K562 (cell line): ENCODE data around the gene MARCO. TPM values are rescaled to one million over a fixed set of nuclear protein-coding genes. Genes with fewer than 3 reads are reported as not detected.

Experiments
- ATAC-seq: fragments of 200-7000 bp; cut with Tn5 transposase; 3 replicates; pipeline ENCODE4 v1.9.1; 2020; ENCODE audit warnings: moderate library complexity
- BruUV-seq: library from RNA; stranded (reverse); fragments of 400-500 nt; replicated peaks from 2 replicates; lab custom pipeline; 2021; lab: Mats Ljungman, UMichigan
- CTCF ChIA-PET: fragments of 300-600 bp; formaldehyde crosslinking; extraction: SDS; loops from one replicate; lab custom pipeline; 2021; ENCODE audit warnings: low intra/inter-chr PET ratio; lab: Yijun Ruan, JAX
- POLR2A ChIA-PET: fragments of 300-600, 350-650 bp; sonication (Branson Sonifier 250); formaldehyde crosslinking; extraction: SDS; loops from one replicate; lab custom pipeline; 2021; ENCODE audit warnings: antibody characterized with exemption, inconsistent platforms; lab: Yijun Ruan, JAX
- DNase-seq, 4 experiments: peaks; one replicate each; pipeline versions ENCODE4 v3.0.0 to v3.0.0-alpha.2; 2011 to 2018; ENCODE audit warnings: low spot score in 3 of 4, mixed read lengths in 3 of 4; ENCODE audit errors: extremely low read depth in 1 of 4
- FAIRE-seq: peaks from 2 replicates; lab custom pipeline; 2011; peaks lifted over from hg19 to GRCh38; lab: Jason Lieb, UNC
- H2AFZ ChIP-seq: 2 replicates; pipeline ENCODE4 v1.6.0; 2011; ENCODE audit warnings: low read depth, low read length, control low read depth, inconsistent platforms
- H3K27ac ChIP-seq: fragments of 200-600 bp; 3 replicates; pipeline ENCODE4 v1.8.0; 2011; ENCODE audit warnings: low read depth, mild to moderate bottlenecking, control low read depth, inconsistent platforms, low read length, moderate library complexity, mixed read lengths; ENCODE audit errors: extremely low read depth
- H3K27me3 ChIP-seq, 2 experiments: fragments of 300-600 bp in 1 of 2; 2 replicates in 1 of 2; 3 replicates in 1 of 2; pipeline versions ENCODE4 v1.6.0 to v1.8.0; 2011; ENCODE audit warnings: inconsistent platforms in 2 of 2, low read length in 2 of 2, mild to moderate bottlenecking in 1 of 2, mixed read lengths in 1 of 2, moderate library complexity in 1 of 2; ENCODE audit not compliant: control insufficient read depth in 2 of 2, insufficient read depth in 2 of 2
- H3K36me3 ChIP-seq: fragments of 300-600 bp; 3 replicates; pipeline ENCODE4 v1.8.0; 2011; ENCODE audit warnings: mild to moderate bottlenecking, low read length, inconsistent platforms; ENCODE audit not compliant: control insufficient read depth, insufficient read depth
- H3K4me1 ChIP-seq, 2 experiments: fragments of 200-600 bp in 1 of 2; replicated peaks in 1 of 2; 2 replicates in 1 of 2; 3 replicates in 1 of 2; pipeline versions ENCODE4 v1.5.1 to v1.8.0; 2011; ENCODE audit warnings: inconsistent platforms in 2 of 2, low read length in 2 of 2, mild to moderate bottlenecking in 1 of 2, mixed read lengths in 1 of 2, moderate library complexity in 1 of 2; ENCODE audit not compliant: control insufficient read depth in 2 of 2, insufficient read depth in 2 of 2
- H3K4me2 ChIP-seq: 2 replicates; pipeline ENCODE4 v1.6.1; 2011; ENCODE audit warnings: low read length, control low read depth, inconsistent platforms, mixed read lengths; ENCODE audit not compliant: insufficient read depth
- H3K4me3 ChIP-seq: fragments of 200-600 bp; sonication (generic), shearing (Covaris generic); 2 replicates; pipeline ENCODE4 v1.5.1; 2016; ENCODE audit warnings: control low read depth, inconsistent platforms
- H3K79me2 ChIP-seq: fragments of 200-600 bp; 3 replicates; pipeline ENCODE4 v1.8.0; 2011; ENCODE audit warnings: low read length, inconsistent platforms; ENCODE audit not compliant: control insufficient read depth, insufficient read depth
- H3K9ac ChIP-seq, 2 experiments: 2 replicates each; pipeline versions ENCODE4 v1.6.0 to v1.6.1; 2011; ENCODE audit warnings: low read depth in 2 of 2, low read length in 2 of 2, control low read depth in 1 of 2, inconsistent platforms in 1 of 2, mild to moderate bottlenecking in 1 of 2, mixed read lengths in 1 of 2; ENCODE audit not compliant: insufficient read depth in 1 of 2
- H3K9me1 ChIP-seq: one replicate; pipeline ENCODE4 v1.6.0; 2011; ENCODE audit warnings: inconsistent platforms, mild to moderate bottlenecking, low read length, moderate library complexity; ENCODE audit not compliant: control insufficient read depth, insufficient read depth
- H3K9me3 ChIP-seq: replicated peaks from 2 replicates; pipeline ENCODE4 v1.5.1; 2011; ENCODE audit warnings: low read depth, low read length, inconsistent platforms; ENCODE audit not compliant: control insufficient read depth, insufficient read depth
- H4K20me1 ChIP-seq: replicated peaks from 2 replicates; pipeline ENCODE4 v1.6.1; 2011; ENCODE audit warnings: low read length, inconsistent platforms, mixed read lengths; ENCODE audit not compliant: control insufficient read depth, insufficient read depth
- FOXA1 ChIP-seq: fragments of 450-650 bp; IDR thresholded peaks from 2 replicates; pipeline ENCODE4 v1.6.1; 2016; ENCODE audit warnings: mild to moderate bottlenecking, borderline replicate concordance
- FOXK2 ChIP-seq, 2 experiments: fragments of 450-650 bp; IDR thresholded peaks in 1 of 2; conservative IDR thresholded peaks in 1 of 2; 2 replicates each; pipeline ENCODE4 v1.6.1; 2016; ENCODE audit warnings: low read depth in 2 of 2, mild to moderate bottlenecking in 1 of 2
- HMG20A ChIP-seq: fragments of 450-650 bp; formaldehyde crosslinking; conservative IDR thresholded peaks from 2 replicates; pipeline ENCODE4 v1.4.0; 2020; ENCODE audit warnings: mild to moderate bottlenecking, mixed read lengths
- OTX1 ChIP-seq: fragments of 450-650 bp; formaldehyde crosslinking; IDR thresholded peaks from 2 replicates; pipeline ENCODE4 v1.4.0; 2022; ENCODE audit warnings: mild to moderate bottlenecking
- POLR2B ChIP-seq: fragments of 450-650 bp; IDR thresholded peaks from 2 replicates; pipeline ENCODE4 v1.6.1; 2018; ENCODE audit warnings: low read depth; ENCODE audit not compliant: partially characterized antibody
- POLR2H ChIP-seq: IDR thresholded peaks from 2 replicates; pipeline ENCODE4 v1.6.1; 2016; ENCODE audit warnings: missing genetic modification characterization, low read depth, mild to moderate bottlenecking, control low read depth, missing compliant biosample characterization, moderate library complexity
- PTBP1 ChIP-seq: fragments of 200-400 bp; formaldehyde crosslinking; IDR thresholded peaks from 2 replicates; pipeline ENCODE4 v1.6.1; 2017; ENCODE audit warnings: low read depth, low read length
- RUNX1 ChIP-seq: sonication (generic); IDR thresholded peaks from 2 replicates; pipeline ENCODE4 v1.6.1; 2016; ENCODE audit warnings: antibody characterized with exemption, low read depth
- SRSF3 ChIP-seq: fragments of 200-400 bp; formaldehyde crosslinking; IDR thresholded peaks from 2 replicates; pipeline ENCODE4 v1.6.1; 2016; ENCODE audit warnings: mild to moderate bottlenecking, low read length, moderate library complexity; ENCODE audit not compliant: insufficient read depth
- ZFPM2 ChIP-seq: fragments of 250-450 bp; sonication (Bioruptor Pico); IDR thresholded peaks from 2 replicates; pipeline ENCODE4 v1.5.1; 2022; ENCODE audit warnings: mild to moderate bottlenecking
- whole genome bisulfite sequencing: fragments of 100-300 bp; shearing (Covaris generic); methylation state at CpG from one replicate; pipeline ENCODE4 v1.1.6; 2016; ENCODE audit warnings: low coverage, mixed read lengths; ENCODE audit not compliant: insufficient coverage; ENCODE audit errors: missing lambda C conversion rate; 5-methylcytosine and 5-hydroxymethylcytosine counted together
- in situ Hi-C: fragments of 300-500 bp; cut with MboI; formaldehyde crosslinking; loops from 4 replicates; pipeline ENCODE4 v1.15.0; 2018; ENCODE audit warnings: inconsistent platforms, mixed read lengths
- intact Hi-C: fragments of 100-400 bp; cut with micrococcal nuclease; formaldehyde crosslinking; loops from 2 replicates; pipeline ENCODE4 v1.14.2; 2022
- polyA plus RNA-seq, 8 experiments: library from polyadenylated mRNA; depleted of rRNA in 4 of 8; stranded (reverse) in 5 of 8; unstranded in 3 of 8; fragments of >200 nt; fragmentation: Nextera tagmentation in 2 of 8; fragmentation: Illumina TruSeq in 1 of 8; extraction: Ambion mirVana in 2 of 8; extraction: Trizol in 1 of 8; gene quantifications; 2 replicates each; pipeline versions ENCODE4 v1.2.1 to v1.2.3, GENCODE V29; 2011 to 2014; ENCODE audit warnings: inconsistent platforms in 1 of 8, missing spikeins in 1 of 8
- total RNA-seq, 7 experiments: library from RNA; depleted of rRNA in 6 of 7; stranded (reverse); fragments of >200 nt in 6 of 7; fragmentation: Illumina TruSeq in 2 of 7; extraction: Trizol in 2 of 7; gene quantifications; 2 replicates each; pipeline versions ENCODE4 v1.2.1 to v1.2.3, GENCODE V29; 2011 to 2021; ENCODE audit warnings: low replicate concordance in 1 of 7

Gene MARCO
- total and polyA plus RNA-seq, 9 of the 15 experiments (the other 6 are each of a cell fraction or from before 2014, with no cell fraction given), result 0.31 TPM; not detected in 8

DNA sequence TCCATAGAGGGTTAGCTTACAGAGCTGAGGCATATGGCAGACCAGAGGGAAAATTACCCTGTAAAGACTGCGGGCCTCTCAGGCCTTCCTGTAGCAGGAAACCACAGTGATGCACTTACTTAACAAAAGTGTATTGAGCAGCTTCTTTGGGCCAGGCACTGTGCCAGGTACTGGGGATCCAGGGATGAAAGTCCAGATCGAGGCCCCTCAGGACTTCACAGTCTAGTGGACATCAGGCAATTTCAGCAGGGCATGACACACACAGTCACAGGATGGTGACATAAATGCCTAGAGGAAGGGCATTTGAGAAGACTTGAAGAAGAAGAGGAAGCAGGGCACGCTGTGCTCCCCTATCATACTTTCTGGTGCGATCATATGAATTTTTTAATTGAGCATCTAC is 71.7 kb downstream of the MARCO start:
- ChIA-PET POLR2A (interaction anchor here (1.5 kb wide), 1 partner anchor 10 kb away, joined by 4 read pairs; no protein-coding TSS in a partner anchor), CTCF (no interaction called here)
- Histone ChIP-seq H3K4me1 (no peaks in the 10 kb centered on the region), H3K9me3 (no peaks in the 10 kb centered on the region), H3K9ac (no peak overlapping the region), H2AFZ (no peak overlapping the region), H3K27me3 (peaks cover 5 to 47% of the 10 kb centered on the region in 2 experiments; a peak in 4 of 5 replicates), H3K36me3 (no peaks in the 10 kb centered on the region), H3K9me1 (no peaks in the 10 kb centered on the region), H3K27ac (no peak overlapping the region), H3K79me2 (no peaks in the 10 kb centered on the region), H4K20me1 (peaks cover 15% of the 10 kb centered on the region; the same call in 1 of the 2 replicates), H3K4me2 (no peak overlapping the region), H3K4me3 (no peak overlapping the region)
- TF ChIP-seq FOXA1 (no peak), ZFPM2 (no peak), PTBP1 (no peak), SRSF3 (no peak), OTX1 (no peak), RUNX1 (no peak), POLR2B (no peak), FOXK2 (conservative IDR thresholded peaks at IDR 0.05 in 1 of 2, IDR thresholded peaks at IDR 0.05 in 1 of 2; ENCODE audit: low read depth in 2 of 2) (no peak), HMG20A (CRISPR knock-in tag) (no peak), POLR2H (no peak)
- in situ Hi-C loops, result loop anchor here (25.0 kb wide), 1 partner anchor 274 kb away; no protein-coding TSS in a partner anchor
- WGBS, result 4% methylated on average over 3 of the region's 4 CpGs
- DNase-seq, result no peak
- BruUV-seq, result no TSS peak
- intact Hi-C loops, result loop anchor here (5.0 kb wide), 1 partner anchor 274 kb away; no protein-coding TSS in a partner anchor
- ATAC-seq, result no peak
- no peak for FAIRE-seq
